Omental fat pad (tissue), 4 donors: Measurements from ENCODE around the gene SDK1. TPM values are rescaled to one million over a fixed set of nuclear protein-coding genes. Genes with fewer than 3 reads are reported as not detected.

Source experiments
- ATAC-seq: fragments of 150-250 bp; one replicate; pipeline ENCODE4 v1.9.1; 2016; ENCODE audit warnings: mild to moderate bottlenecking, moderate library complexity; ENCODE audit not compliant: low FRiP score
- DNase-seq: peaks from one replicate; pipeline ENCODE4 v3.0.0-alpha.2; 2019; ENCODE audit warnings: low spot score
- CTCF ChIP-seq, 3 donors: fragments of 450-650 bp; IDR thresholded peaks; one replicate each; pipeline ENCODE4 v1.5.1; 2016 to 2017; ENCODE audit warnings: antibody characterized with exemption in 3 of 3, mild to moderate bottlenecking in 3 of 3, moderate library complexity in 2 of 3
- total RNA-seq, 4 donors: library from RNA; depleted of rRNA; stranded (reverse); fragments of >200 nt; gene quantifications; one replicate each; pipeline ENCODE4 v1.1.0, GENCODE V29; 2016

Gene SDK1
- total RNA-seq, 4 donors from 2014 or later: 2.5 to 14.7 (median 5.4) TPM

GRCh38 chr7:4133491-4134044 lies 832.5 kb downstream of the SDK1 start:
- no peak for TF ChIP-seq CTCF (IDR thresholded peaks at IDR 0.05)
- no peak for ATAC-seq
- DNase-seq: no peak

GRCh38 chr7:4134204-4134603 lies 833.2 kb downstream of the SDK1 start:
- TF ChIP-seq CTCF (IDR thresholded peaks at IDR 0.05): no peak
- DNase-seq: no peak
- ATAC-seq: no peak

GRCh38 chr7:4134631-4135030 lies 833.6 kb downstream of the SDK1 start:
- DNase-seq: no peak

GRCh38 chr7:4135301-4135700 lies 834.2 kb downstream of the SDK1 start:
- TF ChIP-seq CTCF (IDR thresholded peaks at IDR 0.05): no peak
- ATAC-seq (no peak), DNase-seq (no peak)

More at GRCh38 chr7:4134631-4135030, 833.6 kb downstream of the SDK1 start:
- TF ChIP-seq CTCF (IDR thresholded peaks at IDR 0.05): no peak
- ATAC-seq: no peak

- ATAC-seq (no peak), DNase-seq (no peak)
- TF ChIP-seq CTCF (IDR thresholded peaks at IDR 0.05): no peak
These were observed 835.0 kb downstream of the SDK1 start for GRCh38 chr7:4136036-4136435.

- ATAC-seq (no peak), DNase-seq (no peak)
- TF ChIP-seq CTCF (IDR thresholded peaks at IDR 0.05): no peak
These were observed 835.6 kb downstream of the SDK1 start for GRCh38 chr7:4136501-4137110.

DNA sequence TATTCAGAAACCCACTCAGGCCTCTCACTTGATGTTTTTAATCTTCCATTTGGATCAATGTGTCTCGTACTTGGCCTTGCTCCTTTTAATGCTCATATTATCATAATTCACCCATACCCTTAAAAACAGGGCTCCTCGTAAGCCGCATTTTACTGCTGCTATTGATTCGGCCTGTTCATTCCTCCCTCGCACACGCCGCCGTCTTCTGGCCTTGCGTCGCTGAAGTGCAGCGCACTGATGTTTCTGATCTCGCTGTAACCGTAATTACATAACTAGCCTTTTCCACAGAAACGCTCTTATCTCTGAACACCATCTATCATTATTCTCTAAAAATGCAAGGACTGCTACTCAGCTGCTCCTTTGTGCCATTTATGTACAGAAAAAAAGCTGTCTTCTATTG lies 836.5 kb downstream of the SDK1 start:
- ATAC-seq (no peak), DNase-seq (no peak)
- no peak for TF ChIP-seq CTCF (IDR thresholded peaks at IDR 0.05)
